PC-9 (cell line): ENCODE measurements around the gene CYTH3.

ENCODE experiments used
- EZH2 ChIP-seq: fragments of 200-600 bp; sonication (generic); IDR thresholded peaks from 2 replicates; pipeline ENCODE4 v1.8.0; 2017; ENCODE audit warnings: antibody characterized with exemption, low read depth
- TF ChIP-seq, protein P1 (sequence below): fragments of 200-600 bp; sonication (generic); conservative IDR thresholded peaks from 2 replicates; pipeline ENCODE4 v1.6.1; 2017; ENCODE audit warnings: mixed run types, antibody characterized with exemption, mild to moderate bottlenecking, moderate library complexity

- TF ChIP-seq, protein P1, sequence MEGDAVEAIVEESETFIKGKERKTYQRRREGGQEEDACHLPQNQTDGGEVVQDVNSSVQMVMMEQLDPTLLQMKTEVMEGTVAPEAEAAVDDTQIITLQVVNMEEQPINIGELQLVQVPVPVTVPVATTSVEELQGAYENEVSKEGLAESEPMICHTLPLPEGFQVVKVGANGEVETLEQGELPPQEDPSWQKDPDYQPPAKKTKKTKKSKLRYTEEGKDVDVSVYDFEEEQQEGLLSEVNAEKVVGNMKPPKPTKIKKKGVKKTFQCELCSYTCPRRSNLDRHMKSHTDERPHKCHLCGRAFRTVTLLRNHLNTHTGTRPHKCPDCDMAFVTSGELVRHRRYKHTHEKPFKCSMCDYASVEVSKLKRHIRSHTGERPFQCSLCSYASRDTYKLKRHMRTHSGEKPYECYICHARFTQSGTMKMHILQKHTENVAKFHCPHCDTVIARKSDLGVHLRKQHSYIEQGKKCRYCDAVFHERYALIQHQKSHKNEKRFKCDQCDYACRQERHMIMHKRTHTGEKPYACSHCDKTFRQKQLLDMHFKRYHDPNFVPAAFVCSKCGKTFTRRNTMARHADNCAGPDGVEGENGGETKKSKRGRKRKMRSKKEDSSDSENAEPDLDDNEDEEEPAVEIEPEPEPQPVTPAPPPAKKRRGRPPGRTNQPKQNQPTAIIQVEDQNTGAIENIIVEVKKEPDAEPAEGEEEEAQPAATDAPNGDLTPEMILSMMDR = no peak
- TF ChIP-seq EZH2 = no peak
These were observed 34.7 kb downstream of the CYTH3 start for GRCh38 chr7:6237730-6238129.
